HepG2 (cell line): ENCODE measurements around the gene DLG2. TPM values are rescaled to one million over a fixed set of nuclear protein-coding genes. Genes with fewer than 3 reads are reported as not detected.

Experiments
- ATAC-seq: fragments of 200-7000 bp; cut with Tn5 transposase; 3 replicates; pipeline ENCODE4 v1.9.1; 2020; ENCODE audit warnings: mild to moderate bottlenecking, moderate library complexity
- BruUV-seq: library from RNA; stranded (reverse); fragments of 400-500 nt; replicated peaks from 2 replicates; lab custom pipeline; 2021; lab: Mats Ljungman, UMichigan
- CTCF ChIA-PET: fragments of 300-600 bp; formaldehyde crosslinking; extraction: SDS; loops from one replicate; lab custom pipeline; 2021; ENCODE audit warnings: low total read pairs, inconsistent platforms, low intra/inter-chr PET ratio; lab: Yijun Ruan, JAX
- POLR2A ChIA-PET: fragments of 350-600 bp; sonication (Branson Sonifier 250); formaldehyde crosslinking; loops from one replicate; lab custom pipeline; 2020; ENCODE audit warnings: antibody characterized with exemption, inconsistent platforms; lab: Yijun Ruan, JAX
- DNase-seq: peaks from one replicate; pipeline ENCODE4 v3.0.0-alpha.2; 2015; ENCODE audit warnings: low spot score
- FAIRE-seq: peaks from 3 replicates; lab custom pipeline; 2011; peaks lifted over from hg19 to GRCh38; lab: Jason Lieb, UNC
- H2AFZ ChIP-seq: one replicate; pipeline ENCODE4 v1.6.1; 2011; ENCODE audit warnings: low read length, inconsistent platforms
- H3K27ac ChIP-seq: fragments of 300-600 bp; 3 replicates; pipeline ENCODE4 v1.8.0; 2011; ENCODE audit warnings: mixed run types, mild to moderate bottlenecking, mixed read lengths, low read length, inconsistent platforms; ENCODE audit not compliant: insufficient read depth; ENCODE audit errors: extremely low read length
- H3K27me3 ChIP-seq, 2 experiments: fragments of 200-600 bp in 1 of 2; 2 replicates in 1 of 2; 3 replicates in 1 of 2; pipeline versions ENCODE4 v1.6.0 to v1.8.0; 2011; ENCODE audit warnings: low read length in 2 of 2, mild to moderate bottlenecking in 2 of 2, moderate library complexity in 2 of 2, inconsistent platforms in 1 of 2; ENCODE audit not compliant: insufficient read depth in 2 of 2, control insufficient read depth in 1 of 2
- H3K36me3 ChIP-seq, 2 experiments: fragments of 200-600 bp in 1 of 2; replicated peaks in 1 of 2; 2 replicates in 1 of 2; 3 replicates in 1 of 2; pipeline versions ENCODE4 v1.5.1 to v1.8.0; 2011; ENCODE audit warnings: low read length in 2 of 2, inconsistent platforms in 1 of 2; ENCODE audit not compliant: insufficient read depth in 2 of 2, control insufficient read depth in 1 of 2
- H3K4me1 ChIP-seq: 2 replicates; pipeline ENCODE4 v1.5.1; 2012; ENCODE audit warnings: low read length, inconsistent platforms; ENCODE audit not compliant: insufficient read depth
- H3K4me2 ChIP-seq: 2 replicates; pipeline ENCODE4 v1.6.0; 2011; ENCODE audit warnings: low read depth, low read length, inconsistent platforms
- H3K4me3 ChIP-seq, 3 experiments: fragments of 200-600 bp in 1 of 3; sonication (generic), shearing (Covaris generic) in 1 of 3; replicated peaks in 1 of 3; 2 replicates each; pipeline ENCODE4 v1.5.1; 2011 to 2016; ENCODE audit warnings: low read length in 3 of 3, inconsistent platforms in 2 of 3, low read depth in 2 of 3, mild to moderate bottlenecking in 2 of 3, control low read depth in 1 of 3, mixed read lengths in 1 of 3; ENCODE audit not compliant: insufficient read depth in 1 of 3
- H3K79me2 ChIP-seq: one replicate; pipeline ENCODE4 v1.6.1; 2011; ENCODE audit warnings: low read length, inconsistent platforms; ENCODE audit not compliant: insufficient read depth
- H3K9ac ChIP-seq: 2 replicates; pipeline ENCODE4 v1.6.0; 2011; ENCODE audit warnings: mild to moderate bottlenecking, low read depth, low read length, inconsistent platforms; ENCODE audit not compliant: insufficient read depth
- H3K9me3 ChIP-seq: 2 replicates; pipeline ENCODE4 v1.5.1; 2012; ENCODE audit warnings: mild to moderate bottlenecking, low read length
- H4K20me1 ChIP-seq: 2 replicates; pipeline ENCODE4 v1.6.0; 2011; ENCODE audit warnings: inconsistent platforms, mild to moderate bottlenecking, low read length, moderate library complexity; ENCODE audit not compliant: insufficient read depth
- SALL2 ChIP-seq: sonication (generic); formaldehyde crosslinking; IDR thresholded peaks from 2 replicates; pipeline ENCODE4 v1.8.1; 2023; ENCODE audit warnings: mild to moderate bottlenecking, missing genetic modification reagents, inconsistent platforms
- SIX4 ChIP-seq: sonication (generic); formaldehyde crosslinking; IDR thresholded peaks from 2 replicates; pipeline ENCODE4 v1.4.0; 2020; ENCODE audit warnings: missing genetic modification reagents
- YY1 ChIP-seq: IDR thresholded peaks from 2 replicates; pipeline ENCODE4 v1.6.1; 2011; ENCODE audit warnings: low read length, low read depth, moderate library complexity, mild to moderate bottlenecking; ENCODE audit not compliant: insufficient read depth, insufficient replicate concordance
- WGBS: methylation state at CpG from one replicate; pipeline ENCODE4 v1.1.6; 2017; ENCODE audit warnings: low lambda C conversion rate; 5-methylcytosine and 5-hydroxymethylcytosine counted together
- in situ Hi-C: cut with HindIII; loops from 2 replicates; pipeline ENCODE4 v1.10.0; 2017; ENCODE audit warnings: low pct_unique_long_range_greater_than_20kb; ENCODE audit not compliant: extremely low pct_ligation_motif_present
- intact Hi-C: fragments of 100-400 bp; cut with micrococcal nuclease; formaldehyde crosslinking; loops from one replicate; pipeline ENCODE4 v1.10.0; 2022; ENCODE audit not compliant: unreplicated experiment
- polyA plus RNA-seq, 8 experiments: library from polyadenylated mRNA; depleted of rRNA in 3 of 8; stranded (reverse) in 7 of 8; unstranded in 1 of 8; fragments of >200 nt; fragmentation: Illumina TruSeq in 4 of 8; extraction: Trizol in 4 of 8; gene quantifications; 2 replicates each; pipeline versions ENCODE4 v1.2.1 to v1.2.3, GENCODE V29; 2011 to 2016; ENCODE audit warnings: low read depth in 4 of 8, missing spikeins in 1 of 8, mixed read lengths in 1 of 8; ENCODE audit not compliant: insufficient read depth in 1 of 8
- total RNA-seq, 5 experiments: library from RNA; depleted of rRNA; stranded (reverse); fragments of >200 nt; fragmentation: Illumina TruSeq; extraction: Trizol; gene quantifications; 2 replicates each; pipeline ENCODE4 v1.2.3, GENCODE V29; 2016; ENCODE audit warnings: low read depth in 1 of 5
- TF ChIP-seq, protein P1 (sequence below): sonication (generic); formaldehyde crosslinking; IDR thresholded peaks from 2 replicates; pipeline ENCODE4 v1.4.0; 2020; ENCODE audit warnings: mild to moderate bottlenecking, missing genetic modification reagents
- TF ChIP-seq, protein P2 (sequence below): sonication (generic); formaldehyde crosslinking; IDR thresholded peaks from 2 replicates; pipeline ENCODE4 v1.4.0; 2020; ENCODE audit warnings: missing genetic modification reagents, borderline replicate concordance

DLG2 gene
- total and polyA plus RNA-seq, 2 of the 13 experiments (the other 11 are each of a cell fraction or from before 2014, with no cell fraction given) = 0.46 to 1.0 TPM

- TF ChIP-seq SALL2 (CRISPR knock-in tag) (no peak), YY1 (no peak)
Measured at GRCh38 chr11:84830372-84830771, 796.8 kb downstream of the DLG2 start (continued).

DNA sequence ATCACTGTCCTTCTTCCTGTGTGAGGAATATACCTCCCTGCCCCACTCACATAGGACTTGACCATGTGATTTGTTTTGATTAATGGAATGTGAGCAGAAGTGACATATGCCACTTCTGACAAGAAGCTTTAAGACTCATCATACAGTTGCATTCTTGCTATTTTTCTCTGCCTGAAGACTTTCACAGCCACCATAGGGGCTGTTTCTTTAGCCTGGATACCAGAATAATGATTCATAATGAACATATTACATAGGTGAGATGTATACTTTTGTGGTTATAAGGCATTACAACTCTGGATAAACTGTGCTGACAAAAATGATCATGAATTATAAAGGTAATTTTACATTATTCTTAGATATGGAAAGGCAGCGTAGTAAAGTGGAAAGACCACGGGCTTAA lies 798.0 kb downstream of the DLG2 start:
- FAIRE-seq = no peak
- POLR2A ChIA-PET = no interaction called here
- intact Hi-C loops (no loop called here), in situ Hi-C loops (no loop called here)
- Histone ChIP-seq H2AFZ (no peak overlapping the region), H3K9me3 (no peaks in the 10 kb centered on the region), H3K27me3 (no peaks in the 10 kb centered on the region), H4K20me1 (no peaks in the 10 kb centered on the region), H3K4me3 (no peak overlapping the region), H3K79me2 (no peaks in the 10 kb centered on the region), H3K4me2 (no peak overlapping the region), H3K27ac (no peak overlapping the region), H3K4me1 (no peaks in the 10 kb centered on the region), H3K9ac (no peak overlapping the region), H3K36me3 (no peaks in the 10 kb centered on the region)
- no TSS peak for BruUV-seq
- CTCF ChIA-PET = no interaction called here
- 0% methylated on average over 2 of the region's 2 CpGs for WGBS
- TF ChIP-seq, protein P1, sequence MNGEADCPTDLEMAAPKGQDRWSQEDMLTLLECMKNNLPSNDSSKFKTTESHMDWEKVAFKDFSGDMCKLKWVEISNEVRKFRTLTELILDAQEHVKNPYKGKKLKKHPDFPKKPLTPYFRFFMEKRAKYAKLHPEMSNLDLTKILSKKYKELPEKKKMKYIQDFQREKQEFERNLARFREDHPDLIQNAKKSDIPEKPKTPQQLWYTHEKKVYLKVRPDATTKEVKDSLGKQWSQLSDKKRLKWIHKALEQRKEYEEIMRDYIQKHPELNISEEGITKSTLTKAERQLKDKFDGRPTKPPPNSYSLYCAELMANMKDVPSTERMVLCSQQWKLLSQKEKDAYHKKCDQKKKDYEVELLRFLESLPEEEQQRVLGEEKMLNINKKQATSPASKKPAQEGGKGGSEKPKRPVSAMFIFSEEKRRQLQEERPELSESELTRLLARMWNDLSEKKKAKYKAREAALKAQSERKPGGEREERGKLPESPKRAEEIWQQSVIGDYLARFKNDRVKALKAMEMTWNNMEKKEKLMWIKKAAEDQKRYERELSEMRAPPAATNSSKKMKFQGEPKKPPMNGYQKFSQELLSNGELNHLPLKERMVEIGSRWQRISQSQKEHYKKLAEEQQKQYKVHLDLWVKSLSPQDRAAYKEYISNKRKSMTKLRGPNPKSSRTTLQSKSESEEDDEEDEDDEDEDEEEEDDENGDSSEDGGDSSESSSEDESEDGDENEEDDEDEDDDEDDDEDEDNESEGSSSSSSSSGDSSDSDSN (CRISPR knock-in tag) = no peak
- TF ChIP-seq, protein P2, sequence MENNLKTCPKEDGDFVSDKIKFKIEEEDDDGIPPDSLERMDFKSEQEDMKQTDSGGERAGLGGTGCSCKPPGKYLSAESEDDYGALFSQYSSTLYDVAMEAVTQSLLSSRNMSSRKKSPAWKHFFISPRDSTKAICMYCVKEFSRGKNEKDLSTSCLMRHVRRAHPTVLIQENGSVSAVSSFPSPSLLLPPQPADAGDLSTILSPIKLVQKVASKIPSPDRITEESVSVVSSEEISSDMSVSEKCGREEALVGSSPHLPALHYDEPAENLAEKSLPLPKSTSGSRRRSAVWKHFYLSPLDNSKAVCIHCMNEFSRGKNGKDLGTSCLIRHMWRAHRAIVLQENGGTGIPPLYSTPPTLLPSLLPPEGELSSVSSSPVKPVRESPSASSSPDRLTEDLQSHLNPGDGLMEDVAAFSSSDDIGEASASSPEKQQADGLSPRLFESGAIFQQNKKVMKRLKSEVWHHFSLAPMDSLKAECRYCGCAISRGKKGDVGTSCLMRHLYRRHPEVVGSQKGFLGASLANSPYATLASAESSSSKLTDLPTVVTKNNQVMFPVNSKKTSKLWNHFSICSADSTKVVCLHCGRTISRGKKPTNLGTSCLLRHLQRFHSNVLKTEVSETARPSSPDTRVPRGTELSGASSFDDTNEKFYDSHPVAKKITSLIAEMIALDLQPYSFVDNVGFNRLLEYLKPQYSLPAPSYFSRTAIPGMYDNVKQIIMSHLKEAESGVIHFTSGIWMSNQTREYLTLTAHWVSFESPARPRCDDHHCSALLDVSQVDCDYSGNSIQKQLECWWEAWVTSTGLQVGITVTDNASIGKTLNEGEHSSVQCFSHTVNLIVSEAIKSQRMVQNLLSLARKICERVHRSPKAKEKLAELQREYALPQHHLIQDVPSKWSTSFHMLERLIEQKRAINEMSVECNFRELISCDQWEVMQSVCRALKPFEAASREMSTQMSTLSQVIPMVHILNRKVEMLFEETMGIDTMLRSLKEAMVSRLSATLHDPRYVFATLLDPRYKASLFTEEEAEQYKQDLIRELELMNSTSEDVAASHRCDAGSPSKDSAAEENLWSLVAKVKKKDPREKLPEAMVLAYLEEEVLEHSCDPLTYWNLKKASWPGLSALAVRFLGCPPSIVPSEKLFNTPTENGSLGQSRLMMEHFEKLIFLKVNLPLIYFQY (CRISPR knock-in tag) = no peak
- no peak for TF ChIP-seq SIX4 (CRISPR knock-in tag)
- no peak for ATAC-seq
- DNase-seq = no peak
